PC-3 (cell line): ENCODE data around the gene DHODH. TPM values are rescaled to one million over a fixed set of nuclear protein-coding genes. Genes with fewer than 3 reads are reported as not detected.
"Not testable (repeated sequence)": the region's sequence is repeated elsewhere in the genome, so short reads cannot be mapped to it uniquely, and the experiment has no call there.

ENCODE experiments used
- ATAC-seq: fragments of 200-7000 bp; cut with Tn5 transposase; 2 replicates; pipeline ENCODE4 v1.9.1; 2020; ENCODE audit warnings: mild to moderate bottlenecking, moderate library complexity
- BruUV-seq: library from RNA; stranded (reverse); fragments of 400-500 nt; replicated peaks from 2 replicates; lab custom pipeline; 2021; lab: Mats Ljungman, UMichigan
- CTCF ChIA-PET: fragments of 300-600 bp; sonication (Branson Sonifier 250); formaldehyde crosslinking; loops from one replicate; lab custom pipeline; 2022; ENCODE audit warnings: antibody characterized with exemption; lab: Charles Lee
- POLR2A ChIA-PET: fragments of 300-600 bp; sonication (Branson Sonifier 250); formaldehyde crosslinking; loops from one replicate; lab custom pipeline; 2022; ENCODE audit warnings: antibody characterized with exemption; ENCODE audit not compliant: unreplicated experiment; lab: Charles Lee
- DNase-seq: peaks from one replicate; pipeline ENCODE4 v3.0.0-alpha.2; 2015
- H2AFZ ChIP-seq: fragments of 300-600 bp; sonication (generic); 2 replicates; pipeline ENCODE4 v1.6.0; 2016; ENCODE audit warnings: antibody characterized with exemption, low read length
- H3F3A ChIP-seq: fragments of 300-600 bp; sonication (generic); one replicate; pipeline ENCODE4 v1.6.0; 2017; ENCODE audit warnings: antibody characterized with exemption, low read length, control low read depth, mild to moderate bottlenecking; ENCODE audit not compliant: unreplicated experiment
- H3K27ac ChIP-seq: fragments of 300-600 bp; sonication (generic); 2 replicates; pipeline ENCODE4 v1.5.1; 2016; ENCODE audit warnings: mild to moderate bottlenecking, low read length
- H3K27me3 ChIP-seq: fragments of 300-600 bp; sonication (generic); 2 replicates; pipeline ENCODE4 v1.6.1; 2016; ENCODE audit warnings: low read length, mixed read lengths
- H3K36me3 ChIP-seq: fragments of 300-600 bp; sonication (generic); 2 replicates; pipeline ENCODE4 v1.6.1; 2016; ENCODE audit warnings: low read depth, mixed run types, low read length, mixed read lengths
- H3K4me1 ChIP-seq: fragments of 300-600 bp; sonication (generic); 2 replicates; pipeline ENCODE4 v1.5.1; 2016; ENCODE audit warnings: low read length; ENCODE audit not compliant: insufficient read depth
- H3K4me2 ChIP-seq: fragments of 300-600 bp; sonication (generic); 2 replicates; pipeline ENCODE4 v1.6.0; 2016; ENCODE audit warnings: low read length
- H3K4me3 ChIP-seq: fragments of 300-600 bp; sonication (generic); 2 replicates; pipeline ENCODE4 v1.5.1; 2016; ENCODE audit warnings: mild to moderate bottlenecking, low read length, mixed read lengths
- H3K79me2 ChIP-seq: fragments of 300-600 bp; sonication (generic); 2 replicates; pipeline ENCODE4 v1.6.1; 2017; ENCODE audit warnings: low read length, mixed read lengths
- H3K9ac ChIP-seq: fragments of 300-600 bp; sonication (generic); 2 replicates; pipeline ENCODE4 v1.6.0; 2016; ENCODE audit warnings: mild to moderate bottlenecking, low read length
- H3K9me2 ChIP-seq: fragments of 300-600 bp; sonication (generic); replicated peaks from 2 replicates; pipeline ENCODE4 v1.6.1; 2016; ENCODE audit warnings: mixed run types, low read length, mixed read lengths
- H3K9me3 ChIP-seq: fragments of 300-600 bp; sonication (generic); 2 replicates; pipeline ENCODE4 v1.6.1; 2016; ENCODE audit warnings: low read length, mixed read lengths
- H4K20me1 ChIP-seq: fragments of 300-600 bp; sonication (generic); 2 replicates; pipeline ENCODE4 v1.6.1; 2016; ENCODE audit warnings: low read length, mixed read lengths
- CTCF ChIP-seq: fragments of 300-600 bp; sonication (generic); conservative IDR thresholded peaks from 2 replicates; pipeline ENCODE4 v1.5.1; 2017; ENCODE audit warnings: antibody characterized with exemption, low read depth, mild to moderate bottlenecking, low read length
- EZH2 ChIP-seq: fragments of 300-600 bp; sonication (generic); IDR thresholded peaks from one replicate; pipeline ENCODE4 v1.6.1; 2017; ENCODE audit warnings: antibody characterized with exemption, mild to moderate bottlenecking, low read length; ENCODE audit not compliant: unreplicated experiment
- EZH2phosphoT487 ChIP-seq: fragments of 300-600 bp; sonication (generic); IDR thresholded peaks from 2 replicates; pipeline ENCODE4 v1.6.1; 2018; ENCODE audit warnings: mild to moderate bottlenecking, antibody characterized with exemption, low read length, borderline replicate concordance
- intact Hi-C: fragments of 100-400 bp; cut with micrococcal nuclease; formaldehyde crosslinking; loops from 2 replicates; pipeline ENCODE4 v1.9.0; 2023
- total RNA-seq: library from RNA; depleted of rRNA; stranded (reverse); fragments of >200 nt; gene quantifications from 2 replicates; pipeline ENCODE4 v1.2.3, GENCODE V29; 2014

The DHODH gene
- total RNA-seq, 1 experiment from 2014 or later = 11.1 TPM

DNA sequence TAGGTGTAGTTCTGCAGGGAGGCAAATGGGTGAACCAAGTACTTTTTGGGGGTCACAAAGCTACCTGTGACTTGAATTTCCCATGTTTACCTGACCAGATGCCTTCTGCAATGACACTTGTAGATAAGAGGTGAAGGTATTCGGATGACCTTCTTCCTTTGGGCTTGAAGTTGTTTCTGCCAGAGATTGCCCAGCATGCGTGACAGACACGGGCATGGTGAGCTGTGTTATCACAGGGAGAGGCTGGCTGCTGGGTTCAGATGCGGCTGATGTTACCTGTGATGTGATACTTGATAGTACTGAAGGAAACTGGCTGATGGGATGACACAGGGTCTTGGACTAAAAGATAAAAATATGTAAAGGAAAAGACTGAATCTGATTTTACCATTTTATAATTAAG lies 22.4 kb upstream of the DHODH start:
- ChIA-PET CTCF (no interaction called here), POLR2A (no interaction called here)
- no peak overlapping the region for H2AFZ ChIP-seq
- no peak overlapping the region for H3K9ac ChIP-seq
- no peaks in the 10 kb centered on the region for H4K20me1 ChIP-seq
- no peaks in the 10 kb centered on the region for H3K36me3 ChIP-seq
- DNase-seq (no peak), ATAC-seq (no peak)
- H3K27ac ChIP-seq = no peak overlapping the region
- H3K9me2 ChIP-seq = no peaks in the 10 kb centered on the region
- no peaks in the 10 kb centered on the region for H3K9me3 ChIP-seq
- H3K27me3 ChIP-seq = peaks cover 6% of the 10 kb centered on the region
- no peak overlapping the region for H3K4me3 ChIP-seq
- H3K79me2 ChIP-seq = no peaks in the 10 kb centered on the region
- H3K4me2 ChIP-seq = no peak overlapping the region
- no TSS peak for BruUV-seq
- H3F3A ChIP-seq = no peaks in the 10 kb centered on the region
- intact Hi-C loops = no loop called here
- H3K4me1 ChIP-seq = no peaks in the 10 kb centered on the region
- TF ChIP-seq EZH2phosphoT487 (no peak), EZH2 (no peak), CTCF (no peak)

DNA sequence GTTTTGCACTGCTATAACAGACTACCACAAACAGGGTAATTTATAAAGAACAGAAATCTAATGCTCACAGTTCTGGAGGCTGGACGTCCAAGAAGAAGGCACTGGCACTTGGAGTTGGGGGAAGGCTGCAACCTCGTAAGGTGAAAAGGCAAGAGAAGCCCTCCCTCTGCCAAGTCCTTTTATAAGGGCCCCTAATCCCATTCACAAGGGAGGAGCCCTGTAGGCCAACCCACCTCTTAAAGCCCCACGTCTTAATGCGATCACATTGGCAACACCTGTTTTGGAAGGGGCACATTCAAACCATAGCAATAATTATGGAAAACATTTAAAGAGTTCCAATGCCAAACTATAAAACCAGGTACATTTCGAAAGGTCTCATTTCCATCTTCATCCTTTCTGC lies 13.5 kb upstream of the DHODH start:
- ATAC-seq (no peak), DNase-seq (no peak)
- H3K9ac ChIP-seq = no peak overlapping the region
- H3K27me3 ChIP-seq = peaks cover 24% of the 10 kb centered on the region
- no peak for TF ChIP-seq EZH2
- H4K20me1 ChIP-seq = no peaks in the 10 kb centered on the region
- CTCF ChIA-PET = no interaction called here
- POLR2A ChIA-PET = no interaction called here
- intact Hi-C loops = no loop called here
- no peaks in the 10 kb centered on the region for H3F3A ChIP-seq
- H2AFZ ChIP-seq = no peak overlapping the region
- no peaks in the 10 kb centered on the region for H3K36me3 ChIP-seq
- H3K4me3 ChIP-seq = no peak overlapping the region
- no peaks in the 10 kb centered on the region for H3K9me3 ChIP-seq
- H3K79me2 ChIP-seq = no peaks in the 10 kb centered on the region
- BruUV-seq = no TSS peak
- H3K27ac ChIP-seq = no peak overlapping the region
- H3K4me1 ChIP-seq = no peaks in the 10 kb centered on the region
- no peak overlapping the region for H3K4me2 ChIP-seq
- no peaks in the 10 kb centered on the region for H3K9me2 ChIP-seq

- H3K4me2 ChIP-seq, H3K9me2 ChIP-seq, H3K36me3 ChIP-seq, DNase-seq, POLR2A ChIA-PET, BruUV-seq, H3K27me3 ChIP-seq, H3K4me3 ChIP-seq, H3K9me3 ChIP-seq, H3K27ac ChIP-seq, H3K4me1 ChIP-seq, H2AFZ ChIP-seq, H3F3A ChIP-seq, H3K9ac ChIP-seq, H3K79me2 ChIP-seq, CTCF ChIA-PET, intact Hi-C loops, H4K20me1 ChIP-seq, ATAC-seq: not testable (repeated sequence)
These were observed 11.0 kb upstream of the DHODH start for GRCh38 chr16:71997578-71997977.

- no peaks in the 10 kb centered on the region for H3F3A ChIP-seq
- H2AFZ ChIP-seq = no peak overlapping the region
- H3K79me2 ChIP-seq = no peaks in the 10 kb centered on the region
- no peak for TF ChIP-seq EZH2phosphoT487
- TF ChIP-seq CTCF = no peak
- TF ChIP-seq EZH2 = no peak
- H3K9ac ChIP-seq = no peak overlapping the region
- no peak overlapping the region for H3K4me2 ChIP-seq
- H3K36me3 ChIP-seq = no peaks in the 10 kb centered on the region
- no peak overlapping the region for H3K27ac ChIP-seq
- ChIA-PET CTCF (no interaction called here), POLR2A (no interaction called here)
- intact Hi-C loops = loop anchor here (10.0 kb wide), 1 partner anchor 93 kb away; the partner anchor contains the start of genes DHX38 and TXNL4B
- no peaks in the 10 kb centered on the region for H3K4me1 ChIP-seq
- no peaks in the 10 kb centered on the region for H3K27me3 ChIP-seq
- H3K4me3 ChIP-seq = no peak overlapping the region
- H3K9me3 ChIP-seq = no peaks in the 10 kb centered on the region
- no peaks in the 10 kb centered on the region for H3K9me2 ChIP-seq
- no TSS peak for BruUV-seq
- H4K20me1 ChIP-seq = no peaks in the 10 kb centered on the region
- no peak for DNase-seq
- ATAC-seq = no peak
These were observed 7.2 kb upstream of the DHODH start for GRCh38 chr16:72001180-72001874.
